Measurements from ENCODE around the gene IFT22. TPM values are rescaled to one million over a fixed set of nuclear protein-coding genes. Genes with fewer than 3 reads are reported as not detected.

The IFT22 gene
- polyA plus RNA-seq, 1 of the 3 experiments (the other 2 are of a cell fraction) = 66.7 TPM

DNA sequence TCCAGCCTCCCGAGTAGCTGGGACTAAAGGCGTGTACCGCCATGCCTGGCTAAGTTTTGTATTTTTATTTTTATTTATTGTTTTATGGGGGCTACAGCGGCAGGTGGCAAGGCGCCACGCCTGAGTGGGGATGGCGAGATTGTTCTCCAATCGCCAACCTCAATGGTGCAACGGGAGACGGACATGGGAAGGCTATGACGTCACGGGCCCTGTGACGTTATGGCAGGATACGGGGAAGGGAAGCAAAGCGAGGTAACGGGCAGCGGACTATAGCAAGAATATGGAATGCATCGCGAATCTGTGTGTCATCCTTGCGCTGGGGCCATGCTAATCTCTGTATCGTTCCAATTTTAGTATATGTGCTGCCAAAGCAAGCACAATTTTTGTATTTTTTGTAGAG is 51.9 kb downstream of the IFT22 start:
- POLR2A ChIA-PET = no interaction called here
- Histone ChIP-seq H3K9me3 (no peaks in the 10 kb centered on the region), H3K4me3 (ENCODE audit: low read depth in 2 of 2, low read length in 1 of 2) (no peak overlapping the region), H3K27me3 (ENCODE audit: insufficient read depth) (no peaks in the 10 kb centered on the region; the same call in 1 of the 2 replicates), H3K4me2 (no peak overlapping the region), H3K9me2 (no peaks in the 10 kb centered on the region), H4K20me1 (ENCODE audit: insufficient read depth) (no peaks in the 10 kb centered on the region), H2AFZ (ENCODE audit: low read depth) (no peak overlapping the region), H3K27ac (ENCODE audit: low read depth in 2 of 2, low read length in 1 of 2) (no peak overlapping the region), H3K4me1 (ENCODE audit: control insufficient read depth in 1 of 2, insufficient read depth in 2 of 2, low read depth in 1 of 2, low read length in 1 of 2) (no peaks in the 10 kb centered on the region), H3K36me3 (replicated peaks in 1 of 2; ENCODE audit: control insufficient read depth in 1 of 2, insufficient read depth in 2 of 2, low read length in 1 of 2) (no peaks in the 10 kb centered on the region), H3F3A (replicated peaks; ENCODE audit: insufficient read depth) (no peaks in the 10 kb centered on the region), H3K79me2 (ENCODE audit: insufficient read depth) (no peaks in the 10 kb centered on the region), H3K9ac (no peak overlapping the region)
- no peak for TF ChIP-seq TAF1 (IDR thresholded peaks at IDR 0.05; ENCODE audit: borderline replicate concordance, low read depth, low read length)
- no peak for TF ChIP-seq TCF12 (IDR thresholded peaks at IDR 0.05)
- TF ChIP-seq EZH2phosphoT487 (IDR thresholded peaks at IDR 0.05; ENCODE audit: borderline replicate concordance, low read depth) = no peak
- TF ChIP-seq RXRA (IDR thresholded peaks at IDR 0.05; ENCODE audit: borderline replicate concordance, low read depth) = no peak
- TF ChIP-seq, protein P1, sequence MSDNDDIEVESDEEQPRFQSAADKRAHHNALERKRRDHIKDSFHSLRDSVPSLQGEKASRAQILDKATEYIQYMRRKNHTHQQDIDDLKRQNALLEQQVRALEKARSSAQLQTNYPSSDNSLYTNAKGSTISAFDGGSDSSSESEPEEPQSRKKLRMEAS (IDR thresholded peaks at IDR 0.05; ENCODE audit: low read depth) = no peak
- no peak for TF ChIP-seq MXI1 (IDR thresholded peaks at IDR 0.05; ENCODE audit: low read depth, low read length)
- TF ChIP-seq NRF1 (IDR thresholded peaks at IDR 0.05; ENCODE audit: low read depth, low read length) = no peak
- TF ChIP-seq SMC3 (IDR thresholded peaks at IDR 0.05; ENCODE audit: low read depth, low read length) = no peak
- TF ChIP-seq RAD21 (IDR thresholded peaks at IDR 0.05; ENCODE audit: low read length) = no peak
- TF ChIP-seq CHD2 (IDR thresholded peaks at IDR 0.05; ENCODE audit: low read length, partially characterized antibody) = no peak
- no peak for TF ChIP-seq EP300 (IDR thresholded peaks at IDR 0.05; ENCODE audit: borderline replicate concordance in 1 of 2, low read depth in 1 of 2, low read length in 1 of 2)
- no peak for TF ChIP-seq YY1 (IDR thresholded peaks at IDR 0.05; ENCODE audit: low read depth)
- no peak for TF ChIP-seq RFX5 (IDR thresholded peaks at IDR 0.05; ENCODE audit: low read length)
- TF ChIP-seq FOXM1 (IDR thresholded peaks at IDR 0.05; ENCODE audit: low read depth) = no peak
- no peak for DNase-seq
- 79% methylated on average over 21 of the region's 21 CpGs for WGBS (ENCODE audit: low lambda C conversion rate)
- CTCF ChIA-PET = interaction anchor here (1.6 to 3.5 kb wide), 3 partner anchors 15 to 35 kb away, joined by 3 to 13 read pairs (median 4); no protein-coding TSS in a partner anchor

DNA sequence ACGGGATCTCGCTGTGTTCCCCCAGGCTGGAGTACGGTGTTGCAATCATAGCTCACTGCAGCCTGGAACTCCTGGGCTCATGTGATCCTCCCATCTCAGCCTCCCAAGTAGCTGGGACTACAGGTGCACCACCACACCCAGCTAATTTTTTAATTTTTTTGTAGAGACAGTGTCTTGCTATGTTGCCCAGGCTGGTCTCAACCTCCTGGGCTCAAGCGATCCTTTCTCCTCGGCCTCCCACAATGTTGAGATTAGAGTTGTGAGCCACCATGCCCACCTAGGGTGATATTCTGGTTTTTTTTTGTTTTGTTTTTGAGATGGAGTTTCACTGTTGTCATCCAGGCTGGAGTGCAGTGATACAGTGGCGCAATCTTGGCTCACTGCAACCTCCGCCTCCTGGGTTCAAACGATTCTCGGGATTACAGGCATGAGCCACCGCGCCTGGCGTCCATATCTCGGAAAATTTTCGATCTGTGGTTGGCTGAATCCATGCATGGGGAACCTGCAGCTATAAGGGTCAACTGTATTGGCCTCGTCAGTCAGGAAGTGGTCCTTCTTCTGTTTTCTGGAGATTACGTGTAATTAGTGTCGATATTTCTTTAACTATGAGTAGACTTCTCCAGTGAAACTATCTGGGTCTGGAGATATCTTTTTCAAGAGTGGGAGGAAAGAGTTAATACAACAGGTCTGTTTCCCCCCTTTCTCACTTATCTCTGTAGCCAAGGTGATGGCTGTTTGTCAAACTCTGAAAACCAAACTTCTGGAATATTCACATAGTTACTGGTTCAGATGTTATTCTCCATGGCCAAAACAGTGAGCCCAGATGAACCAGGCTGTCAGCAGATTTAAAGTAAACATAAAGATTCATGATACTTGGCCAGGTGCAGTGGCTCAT is 55.7 kb downstream of the IFT22 start:
- Histone ChIP-seq H3K79me2 (ENCODE audit: insufficient read depth) (no peaks in the 10 kb centered on the region), H3K9ac (no peak overlapping the region), H3K4me3 (ENCODE audit: low read depth in 2 of 2, low read length in 1 of 2) (no peak overlapping the region), H3F3A (replicated peaks; ENCODE audit: insufficient read depth) (no peaks in the 10 kb centered on the region), H3K9me2 (no peaks in the 10 kb centered on the region), H3K36me3 (replicated peaks in 1 of 2; ENCODE audit: control insufficient read depth in 1 of 2, insufficient read depth in 2 of 2, low read length in 1 of 2) (no peaks in the 10 kb centered on the region), H4K20me1 (ENCODE audit: insufficient read depth) (no peaks in the 10 kb centered on the region), H3K4me1 (ENCODE audit: control insufficient read depth in 1 of 2, insufficient read depth in 2 of 2, low read depth in 1 of 2, low read length in 1 of 2) (no peaks in the 10 kb centered on the region), H3K27ac (ENCODE audit: low read depth in 2 of 2, low read length in 1 of 2) (no peak overlapping the region), H3K4me2 (no peak overlapping the region), H2AFZ (ENCODE audit: low read depth) (no peak overlapping the region), H3K27me3 (ENCODE audit: insufficient read depth) (no peaks in the 10 kb centered on the region), H3K9me3 (no peaks in the 10 kb centered on the region)
- ChIA-PET CTCF (interaction anchor here (1.2 to 3.0 kb wide), 6 partner anchors 12 to 128 kb away, joined by 3 to 18 read pairs (median 4); no protein-coding TSS in a partner anchor), POLR2A (interaction anchor here (0.6 kb wide), 1 partner anchor 8 kb away, joined by 4 read pairs; no protein-coding TSS in a partner anchor)
- 67% methylated on average over 17 of the region's 17 CpGs for WGBS (ENCODE audit: low lambda C conversion rate)
- no peak for DNase-seq
- TF ChIP-seq, protein P2, sequence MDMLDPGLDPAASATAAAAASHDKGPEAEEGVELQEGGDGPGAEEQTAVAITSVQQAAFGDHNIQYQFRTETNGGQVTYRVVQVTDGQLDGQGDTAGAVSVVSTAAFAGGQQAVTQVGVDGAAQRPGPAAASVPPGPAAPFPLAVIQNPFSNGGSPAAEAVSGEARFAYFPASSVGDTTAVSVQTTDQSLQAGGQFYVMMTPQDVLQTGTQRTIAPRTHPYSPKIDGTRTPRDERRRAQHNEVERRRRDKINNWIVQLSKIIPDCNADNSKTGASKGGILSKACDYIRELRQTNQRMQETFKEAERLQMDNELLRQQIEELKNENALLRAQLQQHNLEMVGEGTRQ (IDR thresholded peaks at IDR 0.05; ENCODE audit: borderline replicate concordance, low read depth, low read length) = no peak
- TF ChIP-seq NFIC (IDR thresholded peaks at IDR 0.05; ENCODE audit: borderline replicate concordance) = no peak
- TF ChIP-seq, protein P3, sequence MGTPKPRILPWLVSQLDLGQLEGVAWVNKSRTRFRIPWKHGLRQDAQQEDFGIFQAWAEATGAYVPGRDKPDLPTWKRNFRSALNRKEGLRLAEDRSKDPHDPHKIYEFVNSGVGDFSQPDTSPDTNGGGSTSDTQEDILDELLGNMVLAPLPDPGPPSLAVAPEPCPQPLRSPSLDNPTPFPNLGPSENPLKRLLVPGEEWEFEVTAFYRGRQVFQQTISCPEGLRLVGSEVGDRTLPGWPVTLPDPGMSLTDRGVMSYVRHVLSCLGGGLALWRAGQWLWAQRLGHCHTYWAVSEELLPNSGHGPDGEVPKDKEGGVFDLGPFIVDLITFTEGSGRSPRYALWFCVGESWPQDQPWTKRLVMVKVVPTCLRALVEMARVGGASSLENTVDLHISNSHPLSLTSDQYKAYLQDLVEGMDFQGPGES (IDR thresholded peaks at IDR 0.05; ENCODE audit: low read depth, low read length) = no peak
- TF ChIP-seq NRF1 (IDR thresholded peaks at IDR 0.05; ENCODE audit: low read depth, low read length) = no peak
- no peak for TF ChIP-seq ELF1 (IDR thresholded peaks at IDR 0.05)
- TF ChIP-seq FOXM1 (IDR thresholded peaks at IDR 0.05; ENCODE audit: low read depth) = no peak
- TF ChIP-seq, protein P4, sequence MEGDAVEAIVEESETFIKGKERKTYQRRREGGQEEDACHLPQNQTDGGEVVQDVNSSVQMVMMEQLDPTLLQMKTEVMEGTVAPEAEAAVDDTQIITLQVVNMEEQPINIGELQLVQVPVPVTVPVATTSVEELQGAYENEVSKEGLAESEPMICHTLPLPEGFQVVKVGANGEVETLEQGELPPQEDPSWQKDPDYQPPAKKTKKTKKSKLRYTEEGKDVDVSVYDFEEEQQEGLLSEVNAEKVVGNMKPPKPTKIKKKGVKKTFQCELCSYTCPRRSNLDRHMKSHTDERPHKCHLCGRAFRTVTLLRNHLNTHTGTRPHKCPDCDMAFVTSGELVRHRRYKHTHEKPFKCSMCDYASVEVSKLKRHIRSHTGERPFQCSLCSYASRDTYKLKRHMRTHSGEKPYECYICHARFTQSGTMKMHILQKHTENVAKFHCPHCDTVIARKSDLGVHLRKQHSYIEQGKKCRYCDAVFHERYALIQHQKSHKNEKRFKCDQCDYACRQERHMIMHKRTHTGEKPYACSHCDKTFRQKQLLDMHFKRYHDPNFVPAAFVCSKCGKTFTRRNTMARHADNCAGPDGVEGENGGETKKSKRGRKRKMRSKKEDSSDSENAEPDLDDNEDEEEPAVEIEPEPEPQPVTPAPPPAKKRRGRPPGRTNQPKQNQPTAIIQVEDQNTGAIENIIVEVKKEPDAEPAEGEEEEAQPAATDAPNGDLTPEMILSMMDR (IDR thresholded peaks at IDR 0.05) = no peak
- TF ChIP-seq SMC3 (IDR thresholded peaks at IDR 0.05; ENCODE audit: low read depth, low read length) = no peak
- no peak for TF ChIP-seq MEF2A (IDR thresholded peaks at IDR 0.05; ENCODE audit: borderline replicate concordance, low read depth)
- TF ChIP-seq GATA2 (CRISPR knock-in tag; IDR thresholded peaks at IDR 0.05) = no peak
- TF ChIP-seq RFX5 (IDR thresholded peaks at IDR 0.05; ENCODE audit: low read length) = no peak
- TF ChIP-seq FOSL2 (IDR thresholded peaks at IDR 0.05; ENCODE audit: borderline replicate concordance, low read depth) = no peak

All from SK-N-SH (cell line).